ENCODE measurements around the gene CRACR2A.

- TF ChIP-seq, protein P1, sequence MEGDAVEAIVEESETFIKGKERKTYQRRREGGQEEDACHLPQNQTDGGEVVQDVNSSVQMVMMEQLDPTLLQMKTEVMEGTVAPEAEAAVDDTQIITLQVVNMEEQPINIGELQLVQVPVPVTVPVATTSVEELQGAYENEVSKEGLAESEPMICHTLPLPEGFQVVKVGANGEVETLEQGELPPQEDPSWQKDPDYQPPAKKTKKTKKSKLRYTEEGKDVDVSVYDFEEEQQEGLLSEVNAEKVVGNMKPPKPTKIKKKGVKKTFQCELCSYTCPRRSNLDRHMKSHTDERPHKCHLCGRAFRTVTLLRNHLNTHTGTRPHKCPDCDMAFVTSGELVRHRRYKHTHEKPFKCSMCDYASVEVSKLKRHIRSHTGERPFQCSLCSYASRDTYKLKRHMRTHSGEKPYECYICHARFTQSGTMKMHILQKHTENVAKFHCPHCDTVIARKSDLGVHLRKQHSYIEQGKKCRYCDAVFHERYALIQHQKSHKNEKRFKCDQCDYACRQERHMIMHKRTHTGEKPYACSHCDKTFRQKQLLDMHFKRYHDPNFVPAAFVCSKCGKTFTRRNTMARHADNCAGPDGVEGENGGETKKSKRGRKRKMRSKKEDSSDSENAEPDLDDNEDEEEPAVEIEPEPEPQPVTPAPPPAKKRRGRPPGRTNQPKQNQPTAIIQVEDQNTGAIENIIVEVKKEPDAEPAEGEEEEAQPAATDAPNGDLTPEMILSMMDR (IDR thresholded peaks at IDR 0.05; ENCODE audit: low read length) = no peak
- TF ChIP-seq EZH2 (IDR thresholded peaks at IDR 0.05; ENCODE audit: borderline replicate concordance, low read length) = no peak
Measured at GRCh38 chr12:3720772-3721171, 32.1 kb downstream of the CRACR2A start.

All from OCI-LY1 (cell line).